ENCODE measurements around the gene SH2D2A. TPM values are rescaled to one million over a fixed set of nuclear protein-coding genes. Genes with fewer than 3 reads are reported as not detected.

The SH2D2A gene
- total RNA-seq, 1 experiment from 2014 or later: 8.2 TPM

DNA sequence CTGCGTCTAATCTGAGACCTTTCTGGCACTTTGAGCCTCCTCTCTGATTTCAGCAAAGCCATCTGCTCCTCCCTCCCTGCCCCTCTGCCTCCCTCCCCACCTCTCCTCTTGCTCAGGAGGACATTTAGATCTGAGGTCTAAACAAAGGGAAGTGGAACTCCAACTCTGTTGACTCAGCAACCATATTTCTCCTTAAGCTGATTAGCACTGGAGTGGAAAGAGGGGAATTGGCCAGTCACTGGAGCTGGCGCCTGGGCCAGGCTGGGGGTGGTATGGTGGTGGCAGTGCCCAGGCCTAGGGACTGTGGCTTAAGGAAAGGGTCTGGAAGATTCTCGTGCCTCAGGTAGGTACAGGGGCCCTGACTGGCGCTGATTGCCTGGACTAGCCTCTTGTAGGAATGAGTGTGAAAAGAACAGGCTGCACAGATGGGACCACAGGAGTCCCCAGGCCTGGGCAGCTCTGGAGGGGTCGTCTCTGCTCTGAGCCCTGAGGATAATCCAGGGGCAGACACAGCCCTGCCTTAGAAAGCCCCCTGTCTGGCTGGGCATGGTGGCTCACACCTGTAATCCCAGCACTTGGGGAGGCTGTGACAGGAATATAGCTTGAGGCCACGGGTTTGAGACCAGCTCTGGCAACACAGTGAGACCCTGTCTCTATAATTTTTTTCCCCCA, 11.9 kb downstream of the SH2D2A start:
- DNase-seq (ENCODE audit: low read depth): no peak

DNA sequence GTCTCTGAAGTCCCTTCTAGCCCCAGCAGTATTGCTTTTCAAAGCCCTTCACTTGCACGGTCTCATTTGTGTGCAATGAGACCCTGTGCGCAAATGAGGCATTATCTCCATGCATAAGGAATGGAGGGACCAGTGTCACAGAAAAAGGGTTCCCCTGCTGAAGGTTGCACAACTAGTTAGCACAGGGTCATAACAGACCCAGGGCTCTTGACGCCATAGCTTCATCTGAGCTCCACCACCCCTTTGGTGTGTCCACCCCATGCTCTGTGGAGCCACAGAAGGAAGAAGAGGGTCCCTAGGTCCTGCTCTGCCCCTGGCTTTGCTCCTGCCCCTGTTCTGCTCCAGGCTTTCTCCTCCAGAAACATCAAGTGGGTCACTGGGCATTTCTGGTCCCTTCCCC, 12.6 kb downstream of the SH2D2A start:
- no peak for DNase-seq (ENCODE audit: low read depth)

- no peak for DNase-seq (ENCODE audit: low read depth)
These were observed 13.4 kb downstream of the SH2D2A start for GRCh38 chr1:156803086-156803851.

DNA sequence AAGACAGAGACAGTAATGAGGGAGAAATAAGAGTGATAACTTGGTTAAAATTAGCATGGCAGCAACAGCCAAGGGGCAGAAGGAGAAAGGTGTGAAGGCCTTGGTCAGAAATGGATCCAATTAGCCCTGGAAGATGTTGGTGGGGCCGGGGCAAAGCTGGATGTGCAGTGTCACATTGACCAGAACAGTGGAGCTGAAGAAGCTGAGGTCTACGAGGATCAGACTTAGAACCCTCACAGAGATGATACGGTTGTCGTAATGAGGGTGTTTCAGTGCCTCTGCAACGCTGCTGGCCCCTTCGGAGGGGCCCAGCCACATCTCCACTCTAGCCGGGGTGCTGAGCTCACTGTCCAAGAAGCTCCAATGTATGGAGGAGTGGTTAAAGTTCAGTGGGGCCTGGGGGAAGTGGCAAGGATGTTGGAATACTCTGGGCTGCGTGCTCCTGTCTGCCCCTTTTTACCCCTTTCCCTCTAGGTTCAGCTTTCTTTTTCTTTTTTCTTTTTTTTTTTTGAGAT, 14.2 kb downstream of the SH2D2A start:
- no peak for DNase-seq (ENCODE audit: low read depth)

DNA sequence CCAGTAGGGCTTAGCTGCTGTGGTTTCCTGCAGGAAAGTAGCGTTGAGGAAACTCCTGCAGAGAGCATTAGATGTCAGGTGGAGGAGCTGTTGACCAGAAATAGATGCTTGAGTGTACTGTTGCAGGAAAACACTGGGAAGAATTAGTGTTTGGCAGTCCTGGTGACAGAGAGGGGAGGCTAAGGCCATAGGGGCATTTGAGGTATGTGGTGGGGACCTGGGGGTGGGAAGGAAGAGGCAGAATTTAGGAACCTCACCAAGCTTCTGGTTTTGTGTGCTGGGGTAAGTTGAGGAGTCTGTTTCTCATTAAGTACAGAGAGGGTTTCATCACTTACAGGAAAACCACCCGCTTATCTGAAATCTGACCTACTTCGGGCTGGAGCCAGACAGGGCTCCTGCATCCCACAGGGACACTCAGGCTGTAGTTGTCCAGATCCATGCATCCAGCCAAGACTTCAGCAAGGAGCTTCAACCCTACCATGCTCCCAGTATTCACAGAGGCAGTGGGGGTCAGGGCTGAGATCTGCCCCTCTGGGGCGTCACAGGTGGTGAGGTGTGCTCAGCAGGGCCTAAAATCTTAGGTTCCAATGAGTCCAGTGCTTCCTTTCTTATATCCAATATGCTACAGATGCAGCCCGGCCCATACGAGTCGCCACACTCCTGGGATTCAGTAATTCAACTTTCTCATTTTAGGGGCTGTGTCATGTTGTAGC, 15.1 kb downstream of the SH2D2A start:
- DNase-seq (ENCODE audit: low read depth): no peak

DNA sequence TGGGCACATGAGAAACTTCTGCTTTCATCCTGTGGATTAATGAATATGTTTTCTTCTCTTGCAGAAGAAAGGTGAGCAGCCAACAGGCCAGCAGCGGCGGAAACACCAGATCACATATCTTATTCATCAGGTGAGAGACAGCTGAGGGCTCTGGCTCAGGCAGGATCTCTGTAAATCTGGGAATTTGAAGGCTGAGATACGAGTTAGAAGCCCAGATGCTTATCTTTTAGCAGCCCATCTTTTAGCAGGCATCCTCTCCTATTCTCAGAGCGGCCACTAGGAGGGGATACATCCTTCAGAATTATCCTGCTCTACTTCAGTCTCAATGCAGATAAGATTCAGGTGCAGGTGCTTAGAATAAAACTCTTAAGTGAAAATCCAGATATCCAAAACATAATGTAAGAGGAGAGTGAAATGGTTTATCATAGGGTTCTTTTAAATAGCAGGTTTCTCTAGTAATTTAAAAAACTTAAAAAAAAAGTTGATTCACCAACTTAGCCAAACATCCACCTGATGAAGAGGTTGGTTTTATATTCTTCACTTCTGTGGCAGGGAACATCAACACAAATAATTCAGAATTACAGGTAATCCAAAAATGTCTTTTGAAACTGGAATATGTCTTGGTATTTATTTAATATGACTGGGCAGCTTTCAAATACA, 19.3 kb downstream of the SH2D2A start:
- peak; percentile 55 for DNase-seq (ENCODE audit: low read depth)

GRCh38 chr1:156796340-156797097, 20.1 kb downstream of the SH2D2A start:
- no peak for DNase-seq (ENCODE audit: low read depth)

DNA sequence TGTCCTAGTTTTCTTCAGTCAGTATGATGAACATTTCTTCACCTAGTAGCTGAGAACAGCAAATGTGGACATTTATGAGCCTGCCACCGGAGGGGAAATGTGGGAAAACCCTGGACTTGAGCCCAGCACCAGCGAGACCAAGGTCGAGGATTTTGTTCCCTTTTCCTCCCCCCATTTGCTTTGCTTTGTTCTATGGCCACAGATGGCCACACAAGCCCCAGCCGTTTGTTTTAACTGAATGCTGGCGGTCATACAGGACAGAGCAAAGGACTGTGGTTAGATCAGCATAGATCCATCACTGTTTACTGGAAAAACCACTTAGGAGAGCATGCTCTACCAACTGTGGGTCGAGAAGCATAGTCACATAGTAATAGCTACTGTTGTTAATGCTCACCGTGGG, 20.9 kb downstream of the SH2D2A start:
- DNase-seq (ENCODE audit: low read depth): no peak

DNA sequence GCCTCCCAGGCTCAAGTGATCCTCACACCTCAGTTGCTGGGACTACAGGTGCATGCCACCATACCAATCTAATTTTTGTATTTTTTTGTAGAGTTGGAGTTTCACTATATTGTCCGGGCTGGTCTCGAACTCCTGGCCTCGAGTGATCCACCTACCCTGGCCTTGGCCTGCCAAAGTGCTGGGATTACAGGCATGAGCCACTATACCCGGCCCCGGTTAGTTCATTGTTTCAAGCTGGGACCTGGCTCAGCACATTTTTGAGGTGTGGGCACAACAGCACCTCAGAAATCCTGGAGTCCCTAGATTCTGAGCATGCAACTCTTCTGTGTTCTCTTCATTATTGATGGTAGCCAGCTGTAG, 21.3 kb downstream of the SH2D2A start:
- DNase-seq (ENCODE audit: low read depth): no peak

- DNase-seq (ENCODE audit: low read depth): peak; percentile 34
These were observed 21.9 kb downstream of the SH2D2A start for GRCh38 chr1:156794506-156795373.

- no peak for DNase-seq (ENCODE audit: low read depth)
These were observed 26.9 kb downstream of the SH2D2A start for GRCh38 chr1:156789621-156790318.

GRCh38 chr1:156788136-156788535, 28.5 kb downstream of the SH2D2A start:
- DNase-seq (ENCODE audit: low read depth): no peak

- DNase-seq (ENCODE audit: low read depth): no peak
These were observed 30.0 kb downstream of the SH2D2A start for GRCh38 chr1:156786640-156787039.

GRCh38 chr1:156785458-156785857, 31.2 kb downstream of the SH2D2A start:
- no peak for DNase-seq (ENCODE audit: low read depth)

DNA sequence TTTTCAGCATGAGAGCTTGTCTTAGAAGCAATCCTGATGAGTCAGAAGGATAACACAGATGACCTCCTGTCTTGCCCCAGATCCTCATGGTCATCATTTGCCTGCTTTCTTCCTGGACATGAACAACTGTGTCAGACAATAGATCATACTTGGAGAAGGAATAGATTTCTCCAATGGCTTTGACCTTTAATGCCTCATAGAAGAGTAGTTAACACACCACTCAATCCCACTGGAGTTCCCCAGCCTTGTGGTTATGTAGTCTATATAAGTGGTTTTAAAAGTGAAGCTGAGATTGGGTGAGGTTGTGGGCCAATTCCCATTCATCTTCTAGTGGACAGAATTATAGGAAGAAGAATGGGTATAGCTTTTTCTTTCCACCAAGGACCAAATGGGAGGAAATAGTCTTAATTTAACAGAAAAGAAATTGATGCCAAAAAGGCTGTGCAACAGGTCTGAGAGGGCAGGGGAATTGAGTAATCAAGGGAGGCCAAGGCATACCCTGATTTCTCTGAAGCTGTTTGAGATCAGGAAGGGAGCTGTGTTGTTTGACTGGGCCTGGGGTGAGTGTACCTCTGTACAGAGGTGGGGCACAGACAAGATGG, 35.0 kb downstream of the SH2D2A start:
- peak; percentile 14 for DNase-seq (ENCODE audit: low read depth)

- no peak for DNase-seq (ENCODE audit: low read depth)
These were observed 39.1 kb downstream of the SH2D2A start for GRCh38 chr1:156777573-156777972.

- no peak for DNase-seq (ENCODE audit: low read depth)
These were observed 39.7 kb downstream of the SH2D2A start for GRCh38 chr1:156776942-156777341.

DNA sequence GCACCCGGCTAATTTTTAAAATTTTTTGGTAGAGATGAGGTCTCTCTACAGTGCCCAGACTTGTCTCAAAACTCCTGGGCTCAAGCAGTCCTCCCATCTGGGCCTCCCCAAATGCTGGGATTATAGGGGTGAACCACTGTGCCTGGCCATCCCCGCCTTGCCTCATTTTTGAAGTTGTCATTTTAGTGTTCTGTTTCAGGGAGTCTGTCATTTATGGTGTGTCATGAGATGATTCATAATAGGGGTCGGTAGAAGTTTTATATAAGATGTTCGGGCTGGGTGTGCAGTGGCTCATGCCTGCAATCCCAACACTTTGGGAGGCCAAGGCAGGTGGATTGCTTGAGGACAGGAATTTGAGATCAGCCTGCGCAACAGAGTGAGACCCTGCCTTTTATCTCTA, 40.8 kb downstream of the SH2D2A start:
- DNase-seq (ENCODE audit: low read depth): peak; percentile 15

GRCh38 chr1:156773607-156774006, 43.0 kb downstream of the SH2D2A start:
- DNase-seq (ENCODE audit: low read depth): no peak

Measured in HT1080 (cell line).